Mononuclear cell (primary cell): ENCODE results near the gene BBX. TPM values are rescaled to one million over a fixed set of nuclear protein-coding genes. Genes with fewer than 3 reads are reported as not detected.

ENCODE experiments used
- total RNA-seq: library from RNA; depleted of rRNA; stranded (reverse); fragments of >200 nt; gene quantifications from one replicate; pipeline ENCODE4 v1.2.3, GENCODE V29; 2012

Gene BBX
- total RNA-seq, 1 donor: 126 TPM

Other genes with a start within 250 kb of the BBX start
- gene CCDC54, start 145.5 kb upstream of the BBX start, total RNA-seq: not detected